ENCODE measurements around the gene BID. TPM values are rescaled to one million over a fixed set of nuclear protein-coding genes. Genes with fewer than 3 reads are reported as not detected.

Gene BID
- total RNA-seq, 1 experiment from 2014 or later, result 25.0 TPM

DNA sequence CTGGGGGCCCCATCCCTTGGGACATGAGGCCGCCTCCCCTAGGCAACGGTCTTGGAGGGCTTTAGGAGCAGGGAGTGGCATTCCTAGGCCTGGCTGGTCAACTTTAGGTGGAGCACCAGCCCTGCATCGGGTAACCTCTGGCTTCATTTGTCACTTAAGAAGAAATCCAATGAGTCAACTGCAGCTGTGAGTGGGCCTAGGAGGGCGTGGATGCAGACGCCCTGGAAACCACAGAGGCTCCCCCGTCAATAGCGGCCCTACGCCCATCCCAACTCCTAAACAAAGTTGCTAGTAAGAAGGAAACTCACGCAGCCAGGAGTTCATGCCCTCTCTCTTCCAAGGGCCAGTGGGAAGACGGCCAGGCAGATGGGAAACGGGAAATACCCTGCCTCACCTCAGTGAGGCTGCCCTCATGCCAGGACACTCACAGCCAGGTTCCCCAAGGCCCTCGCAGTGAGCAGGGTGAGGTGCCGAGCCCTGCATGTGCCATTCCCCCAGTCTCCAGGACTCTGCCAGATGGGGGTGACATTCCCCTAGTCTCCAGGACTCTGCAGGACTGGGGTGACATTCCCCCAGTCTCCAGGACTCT is 20.8 kb downstream of the BID start:
- Mint-ChIP-seq H3K9me3 (ENCODE audit: unreplicated experiment) (no peaks in the 10 kb centered on the region), H3K27me3 (ENCODE audit: insufficient read depth, unreplicated experiment) (no peaks in the 10 kb centered on the region), H3K36me3 (ENCODE audit: insufficient read depth, unreplicated experiment) (no peaks in the 10 kb centered on the region), H3K27ac (ENCODE audit: low read depth, unreplicated experiment) (no peak overlapping the region), H3K4me1 (ENCODE audit: insufficient read depth, unreplicated experiment) (no peaks in the 10 kb centered on the region), H3K4me3 (ENCODE audit: unreplicated experiment) (no peak overlapping the region)
- BruUV-seq (replicated peaks), result no TSS peak
- ChIA-PET CTCF (interaction anchor here (0.6 kb wide), 1 partner anchor 72 kb away, joined by 3 read pairs; no protein-coding TSS in a partner anchor), POLR2A (no interaction called here)
- DNase-seq (ENCODE audit: unreplicated experiment), result no peak
- intact Hi-C loops (cut with micrococcal nuclease), result no loop called here
- TF ChIP-seq, protein P1, sequence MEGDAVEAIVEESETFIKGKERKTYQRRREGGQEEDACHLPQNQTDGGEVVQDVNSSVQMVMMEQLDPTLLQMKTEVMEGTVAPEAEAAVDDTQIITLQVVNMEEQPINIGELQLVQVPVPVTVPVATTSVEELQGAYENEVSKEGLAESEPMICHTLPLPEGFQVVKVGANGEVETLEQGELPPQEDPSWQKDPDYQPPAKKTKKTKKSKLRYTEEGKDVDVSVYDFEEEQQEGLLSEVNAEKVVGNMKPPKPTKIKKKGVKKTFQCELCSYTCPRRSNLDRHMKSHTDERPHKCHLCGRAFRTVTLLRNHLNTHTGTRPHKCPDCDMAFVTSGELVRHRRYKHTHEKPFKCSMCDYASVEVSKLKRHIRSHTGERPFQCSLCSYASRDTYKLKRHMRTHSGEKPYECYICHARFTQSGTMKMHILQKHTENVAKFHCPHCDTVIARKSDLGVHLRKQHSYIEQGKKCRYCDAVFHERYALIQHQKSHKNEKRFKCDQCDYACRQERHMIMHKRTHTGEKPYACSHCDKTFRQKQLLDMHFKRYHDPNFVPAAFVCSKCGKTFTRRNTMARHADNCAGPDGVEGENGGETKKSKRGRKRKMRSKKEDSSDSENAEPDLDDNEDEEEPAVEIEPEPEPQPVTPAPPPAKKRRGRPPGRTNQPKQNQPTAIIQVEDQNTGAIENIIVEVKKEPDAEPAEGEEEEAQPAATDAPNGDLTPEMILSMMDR (IDR thresholded peaks at IDR 0.05; ENCODE audit: unreplicated experiment), result no peak

DNA sequence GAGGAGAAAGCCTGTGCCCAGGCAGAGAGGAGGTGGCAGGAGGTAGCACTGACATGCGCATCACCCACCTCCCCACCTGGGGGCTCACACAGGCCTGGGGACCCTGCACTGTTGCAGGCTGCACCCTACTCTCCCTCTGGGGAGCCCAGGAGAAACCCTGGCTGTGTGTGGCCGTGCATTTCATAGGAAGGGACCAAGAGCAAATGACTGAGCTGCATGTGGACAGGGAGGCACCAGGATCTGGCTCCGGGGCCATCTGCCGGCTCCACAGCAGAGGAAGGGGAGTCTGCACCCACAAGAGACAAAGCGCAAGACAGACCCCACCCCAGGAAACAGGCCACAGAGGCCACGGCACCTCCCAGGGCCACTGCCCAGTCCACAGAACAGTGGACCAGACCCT is 22.7 kb downstream of the BID start:
- intact Hi-C loops (cut with micrococcal nuclease), result no loop called here
- no peak for DNase-seq (ENCODE audit: unreplicated experiment)
- TF ChIP-seq, protein P1 (IDR thresholded peaks at IDR 0.05; ENCODE audit: unreplicated experiment), result no peak
- Mint-ChIP-seq H3K36me3 (ENCODE audit: insufficient read depth, unreplicated experiment) (no peaks in the 10 kb centered on the region), H3K27ac (ENCODE audit: low read depth, unreplicated experiment) (no peak overlapping the region), H3K4me3 (ENCODE audit: unreplicated experiment) (no peak overlapping the region), H3K9me3 (ENCODE audit: unreplicated experiment) (no peaks in the 10 kb centered on the region), H3K27me3 (ENCODE audit: insufficient read depth, unreplicated experiment) (no peaks in the 10 kb centered on the region), H3K4me1 (ENCODE audit: insufficient read depth, unreplicated experiment) (no peaks in the 10 kb centered on the region)
- BruUV-seq (replicated peaks), result no TSS peak
- POLR2A ChIA-PET, result no interaction called here
- CTCF ChIA-PET, result interaction anchor here (0.5 to 3.0 kb wide), 4 partner anchors 10 to 312 kb away, joined by 3 to 30 read pairs (median 4); no protein-coding TSS in a partner anchor

DNA sequence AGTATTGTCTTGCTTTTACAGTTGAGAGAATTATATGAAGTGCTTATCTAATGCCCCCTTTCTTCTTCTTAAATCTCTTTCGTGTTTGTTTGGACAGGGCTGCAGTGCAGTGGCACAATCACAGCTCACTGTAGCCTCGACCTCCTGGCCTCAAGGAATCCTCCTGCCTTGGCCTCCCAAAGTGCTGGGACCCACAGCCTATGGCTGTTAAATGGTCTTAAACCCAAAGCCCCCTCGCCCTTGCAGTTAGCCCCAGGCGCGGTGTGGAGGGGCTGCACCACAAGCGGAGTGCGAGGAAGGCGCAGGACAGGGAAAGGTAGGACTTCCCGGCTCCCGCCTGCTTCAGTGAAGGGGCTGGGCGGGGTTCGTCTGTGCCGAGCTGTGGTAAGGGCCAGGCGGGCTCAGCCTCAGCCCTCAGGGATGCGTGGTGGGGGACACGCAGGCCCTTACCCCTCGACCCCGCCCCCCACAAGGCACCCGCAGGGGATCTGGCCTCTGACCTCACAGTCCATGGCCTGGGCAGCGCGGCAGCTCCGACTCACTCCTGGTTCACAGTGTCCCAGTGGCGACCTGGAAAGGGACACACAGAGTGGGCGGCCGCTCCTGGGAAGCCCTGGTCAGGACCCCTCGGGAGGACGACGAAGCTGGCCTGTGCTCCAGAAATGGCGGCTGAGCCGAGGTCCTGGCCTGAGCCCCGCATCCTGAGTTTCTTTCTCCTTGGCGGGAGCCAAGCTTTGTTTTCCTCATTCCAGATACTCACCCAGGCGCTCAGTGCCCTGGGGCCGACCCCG is 24.5 kb downstream of the BID start:
- no peaks in the 10 kb centered on the region for H3K27me3 Mint-ChIP-seq (ENCODE audit: insufficient read depth, unreplicated experiment)
- H3K27ac Mint-ChIP-seq (ENCODE audit: low read depth, unreplicated experiment), result no peak overlapping the region
- no peak for DNase-seq (ENCODE audit: unreplicated experiment)
- TF ChIP-seq, protein P1 (IDR thresholded peaks at IDR 0.05; ENCODE audit: unreplicated experiment), result no peak
- no peak overlapping the region for H3K4me3 Mint-ChIP-seq (ENCODE audit: unreplicated experiment)
- ChIA-PET CTCF (interaction anchor here (3.0 kb wide), 1 partner anchor 8 kb away, joined by 30 read pairs; no protein-coding TSS in a partner anchor), POLR2A (interaction anchor here (0.6 kb wide), 1 partner anchor 1159 kb away, joined by 3 read pairs; no protein-coding TSS in a partner anchor)
- no peaks in the 10 kb centered on the region for H3K9me3 Mint-ChIP-seq (ENCODE audit: unreplicated experiment)
- intact Hi-C loops (cut with micrococcal nuclease), result no loop called here
- H3K36me3 Mint-ChIP-seq (ENCODE audit: insufficient read depth, unreplicated experiment), result no peaks in the 10 kb centered on the region
- no peaks in the 10 kb centered on the region for H3K4me1 Mint-ChIP-seq (ENCODE audit: insufficient read depth, unreplicated experiment)
- BruUV-seq (replicated peaks), result no TSS peak

- no peaks in the 10 kb centered on the region for H3K27me3 Mint-ChIP-seq (ENCODE audit: insufficient read depth, unreplicated experiment)
- no peak overlapping the region for H3K4me3 Mint-ChIP-seq (ENCODE audit: unreplicated experiment)
- H3K36me3 Mint-ChIP-seq (ENCODE audit: insufficient read depth, unreplicated experiment), result no peaks in the 10 kb centered on the region
- no peak for DNase-seq (ENCODE audit: unreplicated experiment)
- H3K27ac Mint-ChIP-seq (ENCODE audit: low read depth, unreplicated experiment), result no peak overlapping the region
- POLR2A ChIA-PET, result interaction anchor here (0.7 kb wide), 1 partner anchor 24 kb away, joined by 3 read pairs; no protein-coding TSS in a partner anchor
- no TSS peak for BruUV-seq (replicated peaks)
- no peaks in the 10 kb centered on the region for H3K9me3 Mint-ChIP-seq (ENCODE audit: unreplicated experiment)
- intact Hi-C loops (cut with micrococcal nuclease), result no loop called here
- CTCF ChIA-PET, result no interaction called here
- no peaks in the 10 kb centered on the region for H3K4me1 Mint-ChIP-seq (ENCODE audit: insufficient read depth, unreplicated experiment)
- TF ChIP-seq, protein P1 (IDR thresholded peaks at IDR 0.05; ENCODE audit: unreplicated experiment), result no peak
Observed at GRCh38 chr22:17748555-17749353, 25.5 kb downstream of the BID start.
